GM18507 (cell line): ENCODE measurements around the gene DMKN.

Source experiments
- DNase-seq: peaks from one replicate; pipeline ENCODE4 v3.0.0; 2011; ENCODE audit warnings: low read depth; ENCODE audit not compliant: insufficient read length; ENCODE audit errors: extremely low spot score
- FAIRE-seq: peaks from 2 replicates; lab custom pipeline; 2011; peaks lifted over from hg19 to GRCh38; lab: Jason Lieb, UNC

DMKN gene, protein sequence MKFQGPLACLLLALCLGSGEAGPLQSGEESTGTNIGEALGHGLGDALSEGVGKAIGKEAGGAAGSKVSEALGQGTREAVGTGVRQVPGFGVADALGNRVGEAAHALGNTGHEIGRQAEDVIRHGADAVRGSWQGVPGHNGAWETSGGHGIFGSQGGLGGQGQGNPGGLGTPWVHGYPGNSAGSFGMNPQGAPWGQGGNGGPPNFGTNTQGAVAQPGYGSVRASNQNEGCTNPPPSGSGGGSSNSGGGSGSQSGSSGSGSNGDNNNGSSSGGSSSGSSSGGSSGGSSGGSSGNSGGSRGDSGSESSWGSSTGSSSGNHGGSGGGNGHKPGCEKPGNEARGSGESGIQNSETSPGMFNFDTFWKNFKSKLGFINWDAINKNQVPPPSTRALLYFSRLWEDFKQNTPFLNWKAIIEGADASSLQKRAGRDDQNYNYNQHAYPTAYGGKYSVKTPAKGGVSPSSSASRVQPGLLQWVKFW

DNA sequence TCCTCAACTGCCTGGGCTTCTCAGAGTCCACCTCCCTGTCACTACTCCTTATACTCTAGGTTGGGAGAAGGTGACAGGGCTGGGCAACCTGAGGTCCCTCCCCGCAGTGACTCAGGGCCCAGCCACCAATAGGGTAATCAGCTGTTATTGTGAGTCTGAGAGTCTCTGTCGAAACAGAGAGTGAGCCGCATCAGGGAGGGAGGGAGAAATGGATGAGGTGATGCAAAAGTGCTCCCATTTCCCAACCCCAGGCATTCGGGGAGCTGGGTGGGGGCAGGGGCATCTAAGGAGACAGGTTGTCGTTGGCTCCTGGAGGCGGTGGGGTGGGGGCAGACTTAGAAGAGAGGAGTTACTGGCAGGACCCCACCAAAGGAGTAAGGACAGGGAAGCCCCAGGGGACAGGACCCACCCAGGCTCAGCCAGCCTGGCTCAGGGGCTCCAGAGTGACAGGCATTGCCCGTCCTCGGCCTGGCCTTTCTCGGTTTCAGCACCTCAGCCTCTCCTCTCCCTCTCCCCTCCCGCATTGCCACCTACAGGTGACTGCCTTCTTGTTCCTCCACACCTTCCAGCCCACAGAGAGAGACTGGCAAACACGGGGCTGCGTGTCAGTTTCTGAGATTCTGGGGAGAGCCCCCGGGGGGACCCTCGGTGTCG lies at the start of gene DMKN:
DMKN (minus strand) TSS at position 22 of the 654 bp plus-strand sequence. CDS start 174 bp downstream, outside the sequence.
- FAIRE-seq (no peak), DNase-seq (no peak)

GRCh38 chr19:35562776-35563175 lies 49.3 kb upstream of the DMKN start:
- DNase-seq (no peak), FAIRE-seq (no peak)

DNA sequence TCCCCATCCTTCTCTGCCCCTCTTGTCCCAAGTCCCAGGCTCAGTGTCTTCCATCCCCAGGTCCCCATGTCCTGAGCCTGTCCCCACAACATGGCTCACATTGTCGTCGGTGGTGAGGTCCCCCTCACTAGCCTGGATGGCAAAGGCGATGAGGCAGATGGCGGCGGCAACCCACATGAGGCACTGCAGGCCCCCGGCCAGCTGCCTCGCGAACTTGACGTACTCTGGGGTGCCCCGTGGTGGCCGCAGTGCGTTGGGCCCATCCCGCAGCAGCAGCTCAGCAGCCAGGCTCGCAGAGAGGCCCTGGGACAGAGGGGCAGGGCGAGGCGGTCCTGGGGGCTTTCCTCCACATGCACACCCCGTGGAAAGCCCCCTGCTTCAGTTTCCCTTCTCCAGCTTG lies 48.9 kb upstream of the DMKN start:
- DNase-seq (no peak), FAIRE-seq (no peak)

GRCh38 chr19:35561436-35561835 lies 48.0 kb upstream of the DMKN start:
- DNase-seq (no peak), FAIRE-seq (no peak)

- no peak for FAIRE-seq
- no peak for DNase-seq
These were observed 47.2 kb upstream of the DMKN start for GRCh38 chr19:35560677-35561076.

DNA sequence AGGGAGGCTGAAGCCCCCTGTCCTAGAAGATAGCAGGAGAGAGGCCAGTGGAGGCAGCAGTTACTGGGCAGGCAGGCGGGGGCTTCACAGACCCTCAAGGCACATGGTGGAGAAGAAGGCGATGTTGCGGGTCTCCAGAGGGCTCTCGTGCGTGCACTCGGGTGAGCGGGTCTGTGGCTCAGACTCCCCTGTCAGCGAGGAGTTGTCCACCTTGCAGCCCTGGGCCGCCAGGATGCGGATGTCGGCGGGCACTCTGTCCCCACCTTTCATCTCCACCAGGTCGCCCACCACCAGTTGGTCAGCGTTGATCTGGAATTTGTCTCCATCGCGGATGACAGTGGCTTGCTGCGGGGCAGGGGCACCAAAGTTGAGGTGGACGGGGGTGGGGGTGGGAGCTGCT lies 46.8 kb upstream of the DMKN start:
- DNase-seq (no peak), FAIRE-seq (no peak)

- DNase-seq (no peak), FAIRE-seq (no peak)
These were observed 46.3 kb upstream of the DMKN start for GRCh38 chr19:35559781-35560180.

DNA sequence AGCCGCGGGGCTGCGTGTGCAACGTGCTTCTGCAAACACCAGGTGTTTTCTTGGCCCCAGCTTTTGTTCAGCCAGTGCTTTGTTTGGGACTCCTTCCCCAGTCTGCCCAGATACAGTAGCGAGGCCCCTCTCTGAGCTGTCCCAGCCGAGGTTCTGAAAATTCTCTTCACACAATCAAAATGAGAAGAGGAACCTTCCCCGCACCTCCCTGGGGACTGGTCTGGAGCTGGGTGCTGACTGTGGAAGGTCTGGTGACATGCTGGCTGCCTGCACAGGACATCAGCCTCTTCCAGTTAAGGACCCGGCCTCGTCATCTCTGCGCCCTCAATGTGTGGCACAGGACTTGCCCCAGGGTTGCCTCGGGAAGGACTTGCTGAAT lies 45.8 kb upstream of the DMKN start:
- FAIRE-seq (peak; percentile 88), DNase-seq (peak; percentile 65)

- DNase-seq: no peak
- peak; percentile 60 for FAIRE-seq
These were observed 45.2 kb upstream of the DMKN start for GRCh38 chr19:35558400-35559280.

- FAIRE-seq: peak; percentile 38
- peak; percentile 20 for DNase-seq
These were observed 44.3 kb upstream of the DMKN start for GRCh38 chr19:35557539-35558399.

GRCh38 chr19:35556846-35557538 lies 43.5 kb upstream of the DMKN start:
- DNase-seq: no peak

GRCh38 chr19:35556025-35556590 lies 42.7 kb upstream of the DMKN start:
- FAIRE-seq: no peak
- no peak for DNase-seq

More at GRCh38 chr19:35556846-35557538, 43.5 kb upstream of the DMKN start:
- FAIRE-seq: no peak

DNA sequence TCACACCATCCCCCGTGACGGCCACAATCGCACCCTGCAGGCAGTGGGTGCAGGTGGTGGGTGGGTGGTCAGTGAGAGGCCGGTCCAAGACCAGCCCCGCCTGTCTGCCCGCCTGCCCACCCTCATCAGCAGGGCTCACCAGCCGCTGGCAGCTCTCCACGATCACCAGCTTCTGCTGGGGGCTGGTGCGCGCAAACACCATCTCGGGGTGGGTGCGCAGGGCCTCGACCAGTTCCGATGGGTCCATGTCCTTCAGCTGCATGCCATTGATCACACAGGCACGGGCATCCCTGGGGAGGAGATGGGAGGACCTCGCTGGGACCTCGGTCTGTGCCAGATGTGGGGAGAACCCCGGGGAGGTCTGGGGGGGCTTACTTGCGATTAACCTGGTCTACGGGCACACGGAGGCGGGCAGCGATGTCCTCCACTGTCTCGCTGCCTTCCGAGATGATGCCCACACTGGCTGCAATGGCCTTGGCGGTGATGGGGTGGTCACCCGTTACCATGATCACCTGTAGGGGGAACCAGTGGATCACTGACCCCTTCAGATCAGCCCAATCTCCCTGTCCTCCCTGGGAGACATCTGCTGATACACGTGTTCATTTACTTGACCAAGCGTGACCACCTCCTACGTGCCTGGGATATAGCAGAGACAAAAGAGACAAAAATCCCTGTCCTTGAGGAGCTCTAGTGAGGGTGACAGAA lies 42.0 kb upstream of the DMKN start:
- DNase-seq (no peak), FAIRE-seq (no peak)

GRCh38 chr19:35554076-35554475 lies 40.6 kb upstream of the DMKN start:
- DNase-seq (no peak), FAIRE-seq (no peak)

GRCh38 chr19:35553385-35554000 lies 40.0 kb upstream of the DMKN start:
- FAIRE-seq (no peak), DNase-seq (no peak)

DNA sequence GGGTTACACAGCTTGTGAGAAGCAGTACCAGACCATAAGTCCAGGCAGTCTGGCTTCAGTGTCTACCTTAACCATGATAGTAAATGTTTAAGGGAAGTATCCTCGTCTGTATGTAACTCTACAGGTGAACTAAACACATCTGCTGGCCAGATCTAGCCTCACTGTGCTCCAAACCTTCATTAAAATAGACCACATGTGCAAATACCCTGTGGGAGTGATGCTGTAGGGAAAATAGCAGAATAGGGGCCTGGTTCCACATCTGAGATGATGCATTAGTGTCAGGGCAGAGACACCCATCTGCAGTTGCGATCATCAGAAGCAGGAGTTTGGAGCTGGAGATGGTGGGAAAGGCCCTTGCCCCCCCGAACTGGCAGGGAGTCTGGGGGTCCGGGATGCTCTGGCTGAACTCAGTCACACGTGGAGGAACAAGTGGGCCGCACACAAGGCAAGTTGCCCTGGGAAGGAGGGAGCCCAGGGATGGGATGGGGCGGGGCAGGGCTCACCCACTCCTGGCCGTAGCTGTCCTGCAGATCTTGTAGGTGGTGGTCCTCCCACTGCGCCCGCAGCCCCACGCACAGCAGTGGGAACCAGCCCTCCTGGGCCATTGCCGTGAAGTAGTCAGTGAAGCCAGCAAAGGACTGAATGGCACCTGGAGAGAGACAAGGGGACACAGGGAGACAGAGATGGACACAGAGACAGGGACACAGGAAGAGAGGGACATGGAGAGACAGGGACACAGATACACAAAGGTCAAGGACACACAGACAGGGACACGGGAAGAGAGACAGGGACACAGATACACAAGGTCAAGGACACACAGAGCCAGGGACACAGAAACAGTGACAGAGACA lies 39.3 kb upstream of the DMKN start:
- FAIRE-seq: no peak
- no peak for DNase-seq
